HCT116 (cell line): ENCODE data around the gene ATL2. TPM values are rescaled to one million over a fixed set of nuclear protein-coding genes. Genes with fewer than 3 reads are reported as not detected.

ENCODE experiments used
- ATAC-seq: fragments of 200-7000 bp; cut with Tn5 transposase; 2 replicates; pipeline ENCODE4 v1.9.1; 2020; ENCODE audit warnings: mild to moderate bottlenecking, moderate library complexity
- BruUV-seq: library from RNA; stranded (reverse); fragments of 400-500 nt; replicated peaks from 2 replicates; lab custom pipeline; 2021; lab: Mats Ljungman, UMichigan
- CTCF ChIA-PET: fragments of 300-600 bp; sonication (Branson Sonifier 250); formaldehyde crosslinking; loops from one replicate; lab custom pipeline; 2021; ENCODE audit warnings: antibody characterized with exemption; lab: Charles Lee
- POLR2A ChIA-PET: fragments of 300-600, 350-600 bp; sonication (Branson Sonifier 250); formaldehyde crosslinking; loops from one replicate; lab custom pipeline; 2021; ENCODE audit warnings: antibody characterized with exemption; lab: Charles Lee
- RAD21 ChIA-PET, 2 experiments: fragments of 300-600 bp; sonication (Branson Sonifier 250); formaldehyde crosslinking; loops; one replicate each; lab custom pipeline; 2023; ENCODE audit warnings: low total read pairs in 2 of 2; ENCODE audit not compliant: uncharacterized antibody in 2 of 2, unreplicated experiment in 2 of 2, low non-redundant PET in 1 of 2; lab: Charles Lee
- DNase-seq: peaks from one replicate; pipeline ENCODE4 v3.0.0-alpha.2; 2010; ENCODE audit warnings: low read depth, low spot score
- H2AFZ ChIP-seq: fragments of 200-600 bp; shearing (Covaris generic), sonication (generic); 2 replicates; pipeline ENCODE4 v1.6.1; 2017; ENCODE audit warnings: low read depth, mixed run types, mixed read lengths, antibody characterized with exemption, low read length; ENCODE audit not compliant: poor library complexity, severe bottlenecking
- H3K27ac ChIP-seq: 2 replicates; pipeline ENCODE4 v1.5.1; 2012; ENCODE audit warnings: low read depth, low read length
- H3K27me3 ChIP-seq: fragments of 200-600 bp; sonication (generic); 2 replicates; pipeline ENCODE4 v1.6.1; 2016; ENCODE audit warnings: mixed run types, low read length, mixed read lengths; ENCODE audit not compliant: insufficient read depth
- H3K36me3 ChIP-seq, 2 experiments: fragments of 200-500 bp in 1 of 2; fragments of 200-600 bp in 1 of 2; sonication (Bioruptor generic) in 1 of 2; sonication (generic) in 1 of 2; 2 replicates each; pipeline versions ENCODE4 v1.5.1 to v1.6.1; 2014 to 2016; ENCODE audit warnings: low read length in 2 of 2, inconsistent platforms in 1 of 2, mixed read lengths in 1 of 2, mixed run types in 1 of 2; ENCODE audit not compliant: insufficient read depth in 2 of 2, control insufficient read depth in 1 of 2
- H3K4me1 ChIP-seq, 2 experiments: fragments of 200-600 bp in 1 of 2; sonication (generic) in 1 of 2; 2 replicates each; pipeline versions ENCODE4 v1.5.1 to v1.6.1; 2012 to 2017; ENCODE audit warnings: low read length in 2 of 2, inconsistent platforms in 1 of 2, mild to moderate bottlenecking in 1 of 2, mixed read lengths in 1 of 2, mixed run types in 1 of 2, moderate library complexity in 1 of 2; ENCODE audit not compliant: insufficient read depth in 2 of 2, control insufficient read depth in 1 of 2
- H3K4me2 ChIP-seq: fragments of 200-600 bp; sonication (generic); 2 replicates; pipeline ENCODE4 v1.6.1; 2017; ENCODE audit warnings: mixed run types, low read length, mixed read lengths
- H3K4me3 ChIP-seq, 2 experiments: fragments of 200-600 bp in 1 of 2; sonication (generic) in 1 of 2; replicated peaks in 1 of 2; 2 replicates each; pipeline ENCODE4 v1.5.1; 2011 to 2016; ENCODE audit warnings: low read length in 2 of 2, control low read depth in 1 of 2, low read depth in 1 of 2, mild to moderate bottlenecking in 1 of 2, mixed read lengths in 1 of 2, mixed run types in 1 of 2
- H3K79me2 ChIP-seq: fragments of 200-600 bp; sonication (generic); 2 replicates; pipeline ENCODE4 v1.6.1; 2017; ENCODE audit warnings: mild to moderate bottlenecking, mixed run types, low read length, moderate library complexity, mixed read lengths; ENCODE audit not compliant: insufficient read depth
- H3K9ac ChIP-seq: fragments of 200-600 bp; sonication (generic); 2 replicates; pipeline ENCODE4 v1.6.1; 2016; ENCODE audit warnings: low read length, mixed read lengths
- H3K9me2 ChIP-seq: fragments of 200-600 bp; sonication (generic), shearing (Covaris generic); 2 replicates; pipeline ENCODE4 v1.6.1; 2017; ENCODE audit warnings: mixed run types, mild to moderate bottlenecking, moderate library complexity; ENCODE audit not compliant: insufficient read depth
- H3K9me3 ChIP-seq, 2 experiments: fragments of 200-500 bp in 1 of 2; fragments of 200-600 bp in 1 of 2; sonication (Bioruptor generic) in 1 of 2; sonication (generic) in 1 of 2; 2 replicates each; pipeline ENCODE4 v1.6.1; 2014 to 2017; ENCODE audit warnings: low read length in 2 of 2, mixed read lengths in 2 of 2, inconsistent platforms in 1 of 2, low read depth in 1 of 2, mild to moderate bottlenecking in 1 of 2, mixed run types in 1 of 2, moderate library complexity in 1 of 2; ENCODE audit not compliant: control insufficient read depth in 1 of 2, insufficient read depth in 1 of 2
- H4K20me1 ChIP-seq: fragments of 200-600 bp; sonication (generic), shearing (Covaris generic); 2 replicates; pipeline ENCODE4 v1.6.1; 2017; ENCODE audit warnings: mixed run types, mild to moderate bottlenecking, moderate library complexity; ENCODE audit not compliant: insufficient read depth
- CEBPB ChIP-seq: IDR thresholded peaks from 2 replicates; pipeline ENCODE4 v1.6.1; 2012; ENCODE audit warnings: low read depth
- ELF1 ChIP-seq: IDR thresholded peaks from 2 replicates; pipeline ENCODE4 v1.6.1; 2012; ENCODE audit warnings: low read depth, borderline replicate concordance
- EZH2 ChIP-seq: fragments of 200-600 bp; sonication (generic); IDR thresholded peaks from 2 replicates; pipeline ENCODE4 v1.6.1; 2017; ENCODE audit warnings: antibody characterized with exemption, mixed run types
- POLR2AphosphoS5 ChIP-seq: IDR thresholded peaks from 2 replicates; pipeline ENCODE4 v1.6.1; 2011; ENCODE audit warnings: mild to moderate bottlenecking, low read depth, low read length, moderate library complexity
- YY1 ChIP-seq: IDR thresholded peaks from 2 replicates; pipeline ENCODE4 v1.6.1; 2011; ENCODE audit warnings: low read length, low read depth, moderate library complexity, mild to moderate bottlenecking; ENCODE audit not compliant: insufficient replicate concordance; ENCODE audit errors: extremely low read depth
- intact Hi-C: fragments of 100-400 bp; cut with micrococcal nuclease; formaldehyde crosslinking; loops from 2 replicates; pipeline ENCODE4 v1.10.0; 2022
- total RNA-seq: library from RNA; stranded (reverse); gene quantifications from one replicate; pipeline ENCODE4 v1.2.1, GENCODE V29; 2021; ENCODE audit not compliant: unreplicated experiment
- TF ChIP-seq, protein P1 (sequence below), 3 experiments: fragments of 200-600 bp in 1 of 3; sonication (generic) in 1 of 3; IDR thresholded peaks in 2 of 3; conservative IDR thresholded peaks in 1 of 3; 2 replicates each; pipeline ENCODE4 v1.5.1; 2012 to 2017; ENCODE audit warnings: low read depth in 2 of 3, low read length in 2 of 3, antibody characterized with exemption in 1 of 3, borderline replicate concordance in 1 of 3, control low read depth in 1 of 3, mild to moderate bottlenecking in 1 of 3, mixed read lengths in 1 of 3, mixed run types in 1 of 3, moderate library complexity in 1 of 3; ENCODE audit not compliant: insufficient read depth in 1 of 3
- TF ChIP-seq, protein P2 (sequence below): IDR thresholded peaks from 2 replicates; pipeline ENCODE4 v1.6.1; 2012
- TF ChIP-seq, protein P3 (sequence below): IDR thresholded peaks from 2 replicates; pipeline ENCODE4 v1.6.1; 2011; ENCODE audit warnings: mild to moderate bottlenecking, low read length, moderate library complexity; ENCODE audit not compliant: insufficient replicate concordance; ENCODE audit errors: extremely low read depth

ATL2 gene
- total RNA-seq, 1 experiment from 2014 or later: 80.7 TPM

DNA sequence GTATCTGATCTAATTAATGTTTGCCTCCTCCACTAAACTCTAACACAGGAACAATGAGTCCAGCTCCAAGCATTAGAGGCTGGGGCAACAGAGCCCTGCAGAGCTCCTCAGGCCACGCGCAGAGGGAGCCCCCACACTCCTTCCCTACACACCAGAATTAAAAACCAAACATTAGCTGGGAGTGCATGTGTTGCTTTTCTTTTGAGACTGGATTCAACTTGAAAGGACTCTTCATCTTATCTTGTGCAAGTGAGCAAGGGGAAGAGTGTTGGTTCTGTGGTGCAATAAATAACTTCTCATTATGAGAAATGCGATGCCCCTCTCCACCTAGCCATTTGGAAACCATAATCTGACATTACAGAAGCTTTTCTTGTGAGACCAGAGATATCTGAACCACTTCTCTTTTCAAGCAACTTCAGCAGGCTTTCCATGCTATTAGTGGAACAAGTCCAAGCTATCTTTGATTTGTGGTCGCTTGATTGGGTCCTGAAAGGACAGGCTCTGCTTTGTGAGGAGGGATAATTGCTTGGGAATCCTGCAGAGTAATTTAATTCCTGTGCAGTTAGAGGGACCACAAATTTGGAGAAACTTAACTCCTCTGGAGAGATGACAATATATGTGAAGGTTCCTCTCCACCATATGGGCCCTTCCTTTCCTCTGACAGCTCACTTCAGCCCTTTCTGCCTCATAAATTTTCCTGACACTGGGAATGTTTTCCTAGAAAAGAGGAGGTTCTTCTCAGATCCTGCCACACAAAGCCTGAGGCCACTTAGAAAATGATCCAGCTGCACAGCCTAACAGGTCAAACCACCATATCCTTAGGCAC is 112.5 kb downstream of the ATL2 start:
- Histone ChIP-seq H4K20me1 (no peaks in the 10 kb centered on the region), H3K4me3 (no peak overlapping the region), H3K9ac (no peak overlapping the region), H3K27ac (no peak overlapping the region), H3K4me2 (no peak overlapping the region), H3K79me2 (no peaks in the 10 kb centered on the region), H3K4me1 (no peaks in the 10 kb centered on the region), H3K9me3 (no peaks in the 10 kb centered on the region), H2AFZ (no peak overlapping the region), H3K27me3 (no peaks in the 10 kb centered on the region), H3K36me3 (no peaks in the 10 kb centered on the region), H3K9me2 (no peaks in the 10 kb centered on the region)
- ATAC-seq: no peak
- intact Hi-C loops: no loop called here
- ChIA-PET CTCF (interaction anchor here (1.7 kb wide), 1 partner anchor 188 kb away, joined by 4 read pairs; the partner anchor contains the start of gene CYP1B1), RAD21 (no interaction called here), POLR2A (no interaction called here)
- TF ChIP-seq POLR2AphosphoS5: no peak
- TF ChIP-seq, protein P1, sequence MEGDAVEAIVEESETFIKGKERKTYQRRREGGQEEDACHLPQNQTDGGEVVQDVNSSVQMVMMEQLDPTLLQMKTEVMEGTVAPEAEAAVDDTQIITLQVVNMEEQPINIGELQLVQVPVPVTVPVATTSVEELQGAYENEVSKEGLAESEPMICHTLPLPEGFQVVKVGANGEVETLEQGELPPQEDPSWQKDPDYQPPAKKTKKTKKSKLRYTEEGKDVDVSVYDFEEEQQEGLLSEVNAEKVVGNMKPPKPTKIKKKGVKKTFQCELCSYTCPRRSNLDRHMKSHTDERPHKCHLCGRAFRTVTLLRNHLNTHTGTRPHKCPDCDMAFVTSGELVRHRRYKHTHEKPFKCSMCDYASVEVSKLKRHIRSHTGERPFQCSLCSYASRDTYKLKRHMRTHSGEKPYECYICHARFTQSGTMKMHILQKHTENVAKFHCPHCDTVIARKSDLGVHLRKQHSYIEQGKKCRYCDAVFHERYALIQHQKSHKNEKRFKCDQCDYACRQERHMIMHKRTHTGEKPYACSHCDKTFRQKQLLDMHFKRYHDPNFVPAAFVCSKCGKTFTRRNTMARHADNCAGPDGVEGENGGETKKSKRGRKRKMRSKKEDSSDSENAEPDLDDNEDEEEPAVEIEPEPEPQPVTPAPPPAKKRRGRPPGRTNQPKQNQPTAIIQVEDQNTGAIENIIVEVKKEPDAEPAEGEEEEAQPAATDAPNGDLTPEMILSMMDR (IDR thresholded peaks at IDR 0.05 in 2 of 3, conservative IDR thresholded peaks at IDR 0.05 in 1 of 3; ENCODE audit: borderline replicate concordance in 1 of 3, insufficient read depth in 1 of 3, low read depth in 2 of 3, low read length in 2 of 3): no peak
- no peak for TF ChIP-seq CEBPB
- TF ChIP-seq, protein P2, sequence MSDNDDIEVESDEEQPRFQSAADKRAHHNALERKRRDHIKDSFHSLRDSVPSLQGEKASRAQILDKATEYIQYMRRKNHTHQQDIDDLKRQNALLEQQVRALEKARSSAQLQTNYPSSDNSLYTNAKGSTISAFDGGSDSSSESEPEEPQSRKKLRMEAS: no peak
- no peak for TF ChIP-seq ELF1
- TF ChIP-seq, protein P3, sequence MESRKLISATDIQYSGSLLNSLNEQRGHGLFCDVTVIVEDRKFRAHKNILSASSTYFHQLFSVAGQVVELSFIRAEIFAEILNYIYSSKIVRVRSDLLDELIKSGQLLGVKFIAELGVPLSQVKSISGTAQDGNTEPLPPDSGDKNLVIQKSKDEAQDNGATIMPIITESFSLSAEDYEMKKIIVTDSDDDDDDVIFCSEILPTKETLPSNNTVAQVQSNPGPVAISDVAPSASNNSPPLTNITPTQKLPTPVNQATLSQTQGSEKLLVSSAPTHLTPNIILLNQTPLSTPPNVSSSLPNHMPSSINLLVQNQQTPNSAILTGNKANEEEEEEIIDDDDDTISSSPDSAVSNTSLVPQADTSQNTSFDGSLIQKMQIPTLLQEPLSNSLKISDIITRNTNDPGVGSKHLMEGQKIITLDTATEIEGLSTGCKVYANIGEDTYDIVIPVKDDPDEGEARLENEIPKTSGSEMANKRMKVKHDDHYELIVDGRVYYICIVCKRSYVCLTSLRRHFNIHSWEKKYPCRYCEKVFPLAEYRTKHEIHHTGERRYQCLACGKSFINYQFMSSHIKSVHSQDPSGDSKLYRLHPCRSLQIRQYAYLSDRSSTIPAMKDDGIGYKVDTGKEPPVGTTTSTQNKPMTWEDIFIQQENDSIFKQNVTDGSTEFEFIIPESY: no peak
- no peak for TF ChIP-seq YY1
- no peak for TF ChIP-seq EZH2
- no TSS peak for BruUV-seq
- DNase-seq: no peak
